H1 (cell line): Measurements from ENCODE around the gene GPHA2. TPM values are rescaled to one million over a fixed set of nuclear protein-coding genes. Genes with fewer than 3 reads are reported as not detected.

Experiments
- FOSL1 ChIP-seq: IDR thresholded peaks from 2 replicates; pipeline ENCODE4 v1.6.1; 2011; ENCODE audit warnings: mild to moderate bottlenecking, low read depth, low read length, moderate library complexity; ENCODE audit not compliant: insufficient read depth
- GTF2F1 ChIP-seq: IDR thresholded peaks from 2 replicates; pipeline ENCODE4 v1.6.1; 2012; ENCODE audit warnings: low read depth, low read length, improper control_type of control experiment, borderline replicate concordance
- polyA plus RNA-seq, 7 experiments: library from polyadenylated mRNA; depleted of rRNA in 3 of 7; stranded (reverse) in 5 of 7; unstranded in 2 of 7; fragments of >200 nt in 5 of 7; fragments of 200-250 nt in 2 of 7; gene quantifications; 1 replicate in 5 of 7; 2 replicates in 1 of 7; 4 replicates in 1 of 7; pipeline versions ENCODE4 v1.2.1 to v1.2.3, GENCODE V29; 2011 to 2013; ENCODE audit warnings: missing spikeins in 2 of 7, mixed read lengths in 2 of 7
- total RNA-seq: library from RNA; stranded (reverse); fragmentation: NEBNext Ultra II Directional; extraction: Animal tissue kit (Norgen Biotek cat#: 25700); gene quantifications from 2 replicates; pipeline ENCODE4 v1.2.1, GENCODE V29; 2021

Gene GPHA2
- total and polyA plus RNA-seq, 2 of the 8 experiments (the other 6 are each of a cell fraction or from before 2014, with no cell fraction given), result 0.97 to 4.4 TPM

- TF ChIP-seq FOSL1 (no peak), GTF2F1 (no peak)
- TF ChIP-seq, all 59 proteins: peak for 0
Measured at GRCh38 chr11:64894812-64895452, 40.8 kb downstream of the GPHA2 start (continued).
